GM18870 (cell line): Measurements from ENCODE around the gene CACNB2.

Experiments used
- ATAC-seq: cut with Tn5 transposase; IDR thresholded peaks from one replicate; pipeline ENCODE4 v1.9.1; 2021; ENCODE audit warnings: moderate library complexity; ENCODE audit not compliant: unreplicated experiment

Gene CACNB2

GRCh38 chr10:18224626-18225445, 84.6 kb downstream of the CACNB2 start:
- no peak for ATAC-seq

GRCh38 chr10:18226336-18226735, 86.1 kb downstream of the CACNB2 start:
- ATAC-seq = no peak

- no peak for ATAC-seq
Measured at GRCh38 chr10:18229826-18230225, 89.6 kb downstream of the CACNB2 start.

- ATAC-seq = no peak
Measured at GRCh38 chr10:18230794-18231193, 90.6 kb downstream of the CACNB2 start.

- no peak for ATAC-seq
Measured at GRCh38 chr10:18231480-18231879, 91.3 kb downstream of the CACNB2 start.

- ATAC-seq = no peak
Measured at GRCh38 chr10:18233775-18234174, 93.6 kb downstream of the CACNB2 start.

GRCh38 chr10:18235477-18235876, 95.3 kb downstream of the CACNB2 start:
- no peak for ATAC-seq

GRCh38 chr10:18236756-18237155, 96.5 kb downstream of the CACNB2 start:
- ATAC-seq = no peak

GRCh38 chr10:18238870-18239485, 98.8 kb downstream of the CACNB2 start:
- ATAC-seq = no peak

GRCh38 chr10:18240185-18240882, 100.1 kb downstream of the CACNB2 start:
- ATAC-seq = no peak

GRCh38 chr10:18246967-18247366, 106.7 kb downstream of the CACNB2 start:
- ATAC-seq = no peak

- no peak for ATAC-seq
Measured at GRCh38 chr10:18252086-18252485, 111.9 kb downstream of the CACNB2 start.

GRCh38 chr10:18254086-18254485, 113.9 kb downstream of the CACNB2 start:
- ATAC-seq = no peak

- ATAC-seq = no peak
Measured at GRCh38 chr10:18254692-18255091, 114.5 kb downstream of the CACNB2 start.

- no peak for ATAC-seq
Measured at GRCh38 chr10:18260310-18260922, 120.2 kb downstream of the CACNB2 start.

GRCh38 chr10:18261063-18261610, 120.9 kb downstream of the CACNB2 start:
- no peak for ATAC-seq

- no peak for ATAC-seq
Measured at GRCh38 chr10:18261768-18262231, 121.6 kb downstream of the CACNB2 start.

GRCh38 chr10:18264466-18265050, 124.3 kb downstream of the CACNB2 start:
- no peak for ATAC-seq

- ATAC-seq = no peak
Measured at GRCh38 chr10:18268005-18268404, 127.8 kb downstream of the CACNB2 start.

- ATAC-seq = no peak
Measured at GRCh38 chr10:18271491-18271890, 131.3 kb downstream of the CACNB2 start.

GRCh38 chr10:18273039-18273438, 132.8 kb downstream of the CACNB2 start:
- ATAC-seq = no peak
